M059J (cell line): ENCODE results near the gene KBTBD12. TPM values are rescaled to one million over a fixed set of nuclear protein-coding genes. Genes with fewer than 3 reads are reported as not detected.
"Not testable (repeated sequence)": the region's sequence is repeated elsewhere in the genome, so short reads cannot be mapped to it uniquely, and the experiment has no call there.

Experiments used
- DNase-seq: peaks from one replicate; pipeline ENCODE4 v3.0.0-alpha.2; 2012; ENCODE audit warnings: low read depth
- total RNA-seq: library from RNA; depleted of rRNA; stranded (reverse); fragments of >200 nt; shearing (Covaris generic); gene quantifications from 2 replicates; pipeline ENCODE4 v1.2.3, GENCODE V29; 2014

The KBTBD12 gene
- total RNA-seq, 1 experiment from 2014 or later = 0.57 TPM

GRCh38 chr3:127903611-127904375, 11.2 kb upstream of the KBTBD12 start:
- DNase-seq = no peak

- no peak for DNase-seq
Observed at GRCh38 chr3:127905556-127905955, 9.5 kb upstream of the KBTBD12 start.

- not testable (repeated sequence) for DNase-seq
Observed at GRCh38 chr3:127906653-127907052, 8.4 kb upstream of the KBTBD12 start.

GRCh38 chr3:127908202-127908601, 6.8 kb upstream of the KBTBD12 start:
- DNase-seq = no peak

- DNase-seq = no peak
Observed at GRCh38 chr3:127908951-127909350, 6.1 kb upstream of the KBTBD12 start.

GRCh38 chr3:127909646-127910045, 5.4 kb upstream of the KBTBD12 start:
- no peak for DNase-seq

- peak; percentile 37 for DNase-seq
Observed at GRCh38 chr3:127911421-127911931, 3.6 kb upstream of the KBTBD12 start.

- DNase-seq = peak; percentile 19
Observed at GRCh38 chr3:127913841-127914240, 1.2 kb upstream of the KBTBD12 start.

GRCh38 chr3:127914584-127914983, 448 bp upstream of the KBTBD12 start:
- DNase-seq = peak; percentile 32

- DNase-seq = no peak
Observed at GRCh38 chr3:127915937-127916493, 983 bp downstream of the KBTBD12 start.

GRCh38 chr3:127920738-127921137, 5.7 kb downstream of the KBTBD12 start:
- DNase-seq = no peak

- DNase-seq = no peak
Observed at GRCh38 chr3:127923611-127924010, 8.6 kb downstream of the KBTBD12 start.

- DNase-seq = no peak
Observed at GRCh38 chr3:127925384-127925783, 10.4 kb downstream of the KBTBD12 start.

GRCh38 chr3:127927829-127928604, 13.0 kb downstream of the KBTBD12 start:
- no peak for DNase-seq

- peak; percentile 23 for DNase-seq
Observed at GRCh38 chr3:127929818-127930413, 14.9 kb downstream of the KBTBD12 start.

- no peak for DNase-seq
Observed at GRCh38 chr3:127933396-127933795, 18.4 kb downstream of the KBTBD12 start.

GRCh38 chr3:127938800-127939199, 23.8 kb downstream of the KBTBD12 start:
- DNase-seq = no peak

- DNase-seq = no peak
Observed at GRCh38 chr3:127940116-127940515, 25.1 kb downstream of the KBTBD12 start.

- no peak for DNase-seq
Observed at GRCh38 chr3:127942613-127943012, 27.6 kb downstream of the KBTBD12 start.

GRCh38 chr3:127948211-127948610, 33.2 kb downstream of the KBTBD12 start:
- no peak for DNase-seq

GRCh38 chr3:127949446-127950055, 34.5 kb downstream of the KBTBD12 start:
- DNase-seq = no peak

GRCh38 chr3:127951276-127951675, 36.2 kb downstream of the KBTBD12 start:
- peak; percentile 66 for DNase-seq
